Measurements from ENCODE around the gene TP73.

Gene TP73

GRCh38 chr1:3774946-3775489 is 122.7 kb downstream of the TP73 start:
- TF ChIP-seq CTCF (IDR thresholded peaks at IDR 0.05; ENCODE audit: low read depth, low read length) (no peak), EZH2phosphoT487 (IDR thresholded peaks at IDR 0.05; ENCODE audit: low read depth) (no peak)

GRCh38 chr1:3775490-3776230 is 123.3 kb downstream of the TP73 start:
- H4K20me1 ChIP-seq (ENCODE audit: insufficient read depth, low read length) = no peaks in the 10 kb centered on the region
- peak overlapping the region; percentile 7; the same call in 1 of the 2 replicates for H3K4me3 ChIP-seq (ENCODE audit: low read length)
- no peak overlapping the region for H3K27ac ChIP-seq (ENCODE audit: low read length)
- H3K4me2 ChIP-seq (ENCODE audit: low read length) = peak overlapping the region; percentile 49
- H3K27me3 ChIP-seq (ENCODE audit: low read depth, low read length) = peaks cover 6% of the 10 kb centered on the region; the same call in 1 of the 2 replicates
- no peak overlapping the region for H2AFZ ChIP-seq (ENCODE audit: low read depth, low read length)
- TF ChIP-seq EZH2phosphoT487 (IDR thresholded peaks at IDR 0.05; ENCODE audit: low read depth) (no peak), CTCF (IDR thresholded peaks at IDR 0.05; ENCODE audit: low read depth, low read length) (peak; percentile 64)
- H3K4me1 ChIP-seq (ENCODE audit: low read length) = peaks cover 20% of the 10 kb centered on the region
- peaks cover 6% of the 10 kb centered on the region for H3K36me3 ChIP-seq (replicated peaks; ENCODE audit: low read depth, low read length)
- H3K79me2 ChIP-seq (ENCODE audit: low read length) = no peaks in the 10 kb centered on the region
- H3K9ac ChIP-seq (ENCODE audit: low read length) = no peak overlapping the region
- no peaks in the 10 kb centered on the region for H3K9me3 ChIP-seq (ENCODE audit: insufficient read depth, low read length)

More at GRCh38 chr1:3774946-3775489, 122.7 kb downstream of the TP73 start:
- H4K20me1 ChIP-seq (ENCODE audit: insufficient read depth, low read length) = no peaks in the 10 kb centered on the region
- H2AFZ ChIP-seq (ENCODE audit: low read depth, low read length) = no peak overlapping the region
- no peak overlapping the region for H3K27ac ChIP-seq (ENCODE audit: low read length)
- H3K79me2 ChIP-seq (ENCODE audit: low read length) = no peaks in the 10 kb centered on the region
- H3K9ac ChIP-seq (ENCODE audit: low read length) = no peak overlapping the region
- no peak overlapping the region for H3K4me3 ChIP-seq (ENCODE audit: low read length)
- no peaks in the 10 kb centered on the region for H3K9me3 ChIP-seq (ENCODE audit: insufficient read depth, low read length)
- H3K36me3 ChIP-seq (replicated peaks; ENCODE audit: low read depth, low read length) = peaks cover 3% of the 10 kb centered on the region
- peaks cover 20% of the 10 kb centered on the region for H3K4me1 ChIP-seq (ENCODE audit: low read length)
- H3K27me3 ChIP-seq (ENCODE audit: low read depth, low read length) = peaks cover 6% of the 10 kb centered on the region; the same call in 1 of the 2 replicates
- H3K4me2 ChIP-seq (ENCODE audit: low read length) = no peak overlapping the region

DNA sequence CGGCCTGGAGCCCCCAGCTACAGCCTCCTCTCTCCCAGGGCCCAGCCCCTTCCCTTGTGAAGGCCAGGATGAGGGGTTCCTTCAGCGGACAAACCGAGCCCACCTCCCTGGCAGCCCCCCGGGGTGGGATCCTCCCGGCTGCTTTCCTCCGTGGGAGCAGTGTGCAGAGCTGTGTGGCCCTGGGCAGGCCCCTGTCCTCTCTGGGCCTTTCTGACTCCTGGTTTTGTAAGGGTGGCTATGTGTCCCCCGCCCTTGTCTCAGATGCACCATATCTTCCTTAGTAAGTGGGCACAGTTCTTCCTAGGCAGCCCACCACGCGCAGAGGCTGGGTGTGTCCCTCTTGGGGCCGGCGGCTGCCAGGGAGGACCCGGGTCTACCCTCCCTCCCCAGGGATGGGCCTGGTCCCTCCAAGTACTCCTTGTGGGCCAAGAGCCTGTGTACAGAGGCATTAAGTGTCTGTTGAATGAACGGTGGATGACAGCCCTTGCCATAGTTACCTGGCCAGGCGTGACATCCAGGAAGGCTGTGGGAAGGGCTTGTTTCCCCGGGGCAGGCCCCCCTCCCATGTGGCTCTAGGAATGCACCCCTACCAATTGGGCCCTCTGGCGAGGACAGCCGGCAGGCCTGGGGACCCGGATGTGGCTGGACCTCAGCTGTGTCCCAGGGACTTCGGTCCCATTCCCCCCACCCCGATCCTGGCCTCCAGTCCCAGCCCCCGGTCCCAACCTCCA is 124.1 kb downstream of the TP73 start:
- H3K9me3 ChIP-seq (ENCODE audit: insufficient read depth, low read length) = no peaks in the 10 kb centered on the region
- no peaks in the 10 kb centered on the region for H4K20me1 ChIP-seq (ENCODE audit: insufficient read depth, low read length)
- TF ChIP-seq CTCF (IDR thresholded peaks at IDR 0.05; ENCODE audit: low read depth, low read length) = no peak
- no peak for TF ChIP-seq EZH2phosphoT487 (IDR thresholded peaks at IDR 0.05; ENCODE audit: low read depth)
- H3K36me3 ChIP-seq (replicated peaks; ENCODE audit: low read depth, low read length) = peaks cover 10% of the 10 kb centered on the region
- H3K79me2 ChIP-seq (ENCODE audit: low read length) = no peaks in the 10 kb centered on the region
- no peak overlapping the region for H3K4me2 ChIP-seq (ENCODE audit: low read length)
- H2AFZ ChIP-seq (ENCODE audit: low read depth, low read length) = no peak overlapping the region
- H3K4me1 ChIP-seq (ENCODE audit: low read length) = peaks cover 16% of the 10 kb centered on the region
- no peak overlapping the region for H3K27ac ChIP-seq (ENCODE audit: low read length)
- H3K27me3 ChIP-seq (ENCODE audit: low read depth, low read length) = peaks cover 6% of the 10 kb centered on the region; the same call in 1 of the 2 replicates
- no peak overlapping the region for H3K9ac ChIP-seq (ENCODE audit: low read length)
- no peak overlapping the region for H3K4me3 ChIP-seq (ENCODE audit: low read length)

GRCh38 chr1:3777078-3777547 is 124.8 kb downstream of the TP73 start:
- TF ChIP-seq EZH2phosphoT487 (IDR thresholded peaks at IDR 0.05; ENCODE audit: low read depth) (no peak), CTCF (IDR thresholded peaks at IDR 0.05; ENCODE audit: low read depth, low read length) (no peak)
- peaks cover 12% of the 10 kb centered on the region for H3K4me1 ChIP-seq (ENCODE audit: low read length)
- H3K4me3 ChIP-seq (ENCODE audit: low read length) = no peak overlapping the region
- no peaks in the 10 kb centered on the region for H3K79me2 ChIP-seq (ENCODE audit: low read length)
- no peaks in the 10 kb centered on the region for H3K9me3 ChIP-seq (ENCODE audit: insufficient read depth, low read length)
- H3K36me3 ChIP-seq (replicated peaks; ENCODE audit: low read depth, low read length) = peaks cover 13% of the 10 kb centered on the region
- H3K27ac ChIP-seq (ENCODE audit: low read length) = no peak overlapping the region
- H3K9ac ChIP-seq (ENCODE audit: low read length) = no peak overlapping the region
- no peak overlapping the region for H3K4me2 ChIP-seq (ENCODE audit: low read length)
- no peaks in the 10 kb centered on the region for H4K20me1 ChIP-seq (ENCODE audit: insufficient read depth, low read length)
- no peak overlapping the region for H2AFZ ChIP-seq (ENCODE audit: low read depth, low read length)
- H3K27me3 ChIP-seq (ENCODE audit: low read depth, low read length) = peaks cover 6% of the 10 kb centered on the region; the same call in 1 of the 2 replicates
